ENCODE measurements around the gene HNRNPF.

The HNRNPF gene

GRCh38 chr10:43444897-43445466 is 36.0 kb upstream of the HNRNPF start:
- no peak for TF ChIP-seq CTCF (conservative IDR thresholded peaks at IDR 0.05; ENCODE audit: control insufficient read depth, insufficient read depth, low read depth, low read length)
- H3K4me3 ChIP-seq (ENCODE audit: control insufficient read depth, low read depth, low read length): no peak overlapping the region
- no peak for DNase-seq (ENCODE audit: low read depth)

GRCh38 chr10:43444323-43444722 is 35.3 kb upstream of the HNRNPF start:
- no peak for DNase-seq (ENCODE audit: low read depth)
- H3K4me3 ChIP-seq (ENCODE audit: control insufficient read depth, low read depth, low read length): no peak overlapping the region
- TF ChIP-seq CTCF (conservative IDR thresholded peaks at IDR 0.05; ENCODE audit: control insufficient read depth, insufficient read depth, low read depth, low read length): no peak

DNA sequence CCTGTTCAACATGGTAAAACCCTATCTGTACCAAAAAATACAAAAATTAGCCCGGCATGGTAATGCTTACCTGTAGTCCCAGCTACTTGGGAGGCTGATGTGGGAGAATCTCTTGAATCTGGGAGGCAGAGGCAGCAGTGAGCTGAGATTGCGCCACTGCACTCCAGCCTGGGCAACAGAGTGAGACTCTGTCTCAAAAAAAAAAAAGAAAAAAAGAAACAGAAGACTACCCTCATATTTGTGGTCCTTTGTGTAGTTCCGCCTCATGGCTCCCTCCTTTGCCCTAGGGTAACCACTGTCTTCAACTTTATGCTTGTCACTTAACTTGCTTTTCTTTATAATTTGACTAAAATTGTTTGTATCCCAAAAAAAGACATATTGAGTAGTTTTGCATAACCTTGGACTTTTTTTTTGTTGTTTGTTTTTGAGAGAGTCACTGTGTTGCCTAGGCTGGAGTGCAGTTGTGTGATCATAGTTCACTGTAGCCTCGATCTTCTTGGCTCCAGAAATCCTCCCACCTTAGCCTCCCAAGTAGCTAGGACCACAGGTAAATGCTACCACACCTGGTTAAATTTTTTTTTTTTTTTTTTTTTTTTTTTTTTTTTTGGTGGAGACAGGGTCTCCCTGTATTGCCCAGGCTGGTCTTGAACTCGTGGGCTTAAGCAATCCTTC is 31.6 kb upstream of the HNRNPF start:
- TF ChIP-seq CTCF (conservative IDR thresholded peaks at IDR 0.05; ENCODE audit: control insufficient read depth, insufficient read depth, low read depth, low read length): no peak
- no peak overlapping the region for H3K4me3 ChIP-seq (ENCODE audit: control insufficient read depth, low read depth, low read length)

DNA sequence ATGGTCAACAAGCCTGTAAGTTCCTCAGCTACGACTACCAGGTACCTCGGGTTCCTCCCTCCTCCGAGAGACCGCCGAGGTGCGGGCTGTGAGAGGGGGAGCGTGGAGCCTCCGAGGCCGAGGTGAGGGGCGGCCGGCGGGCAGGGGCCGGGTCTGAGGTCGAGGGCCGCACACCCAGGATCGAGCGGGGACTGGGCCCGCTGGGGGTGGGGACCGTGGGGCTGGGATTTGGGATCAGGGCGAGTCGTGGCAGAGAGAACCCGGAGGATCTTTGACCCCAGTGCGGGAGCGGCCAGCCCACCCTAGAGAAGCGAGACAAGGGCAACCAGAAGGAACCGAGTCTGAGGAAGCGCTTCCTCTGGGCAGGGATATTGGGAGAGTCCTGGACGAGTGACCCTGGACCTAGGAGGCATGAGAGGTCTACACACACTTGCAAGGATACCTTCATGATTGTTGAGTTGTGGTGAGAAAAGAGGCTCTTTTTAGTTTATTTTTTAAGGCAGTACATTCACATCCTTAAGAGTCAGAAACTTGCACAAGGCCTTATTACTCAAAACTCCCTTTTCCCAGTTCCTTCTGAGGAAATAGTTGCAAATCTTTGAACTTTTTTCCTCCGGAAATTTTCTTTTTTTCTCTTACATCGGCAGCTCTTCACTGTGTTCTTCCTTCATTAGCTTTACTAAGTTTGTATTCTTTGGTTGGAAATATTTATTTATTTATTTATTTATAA is 28.3 kb upstream of the HNRNPF start:
- peak overlapping the region; percentile 69 for H3K4me3 ChIP-seq (ENCODE audit: control insufficient read depth, low read depth, low read length)
- DNase-seq (ENCODE audit: low read depth): peak; percentile 31
- no peak for TF ChIP-seq CTCF (conservative IDR thresholded peaks at IDR 0.05; ENCODE audit: control insufficient read depth, insufficient read depth, low read depth, low read length)

More for the DNA sequence above, 31.6 kb upstream of the HNRNPF start:
- no peak for DNase-seq (ENCODE audit: low read depth)

GRCh38 chr10:43436291-43437140 is 27.5 kb upstream of the HNRNPF start, which contains the start of gene ZNF487:
Gene ZNF487 (plus strand): TSS chr10:43437111. CDS start chr10:43475814, 38,703 bp downstream.
- peak; percentile 83 for DNase-seq (ENCODE audit: low read depth)
- no peak for TF ChIP-seq CTCF (conservative IDR thresholded peaks at IDR 0.05; ENCODE audit: control insufficient read depth, insufficient read depth, low read depth, low read length)

More at GRCh38 chr10:43436291-43437140, 27.5 kb upstream of the HNRNPF start, which contains the start of gene ZNF487:
- peak within 1 kb of the TSS; percentile 69 for H3K4me3 ChIP-seq (ENCODE audit: control insufficient read depth, low read depth, low read length)
